H1 (cell line): ENCODE measurements around the gene CCNL2. TPM values are rescaled to one million over a fixed set of nuclear protein-coding genes. Genes with fewer than 3 reads are reported as not detected.

Experiments used
- CTCF ChIA-PET: fragments of 300-600 bp; sonication (Branson Sonifier 250); formaldehyde crosslinking; loops from one replicate; lab custom pipeline; 2021; ENCODE audit not compliant: partially characterized antibody; lab: Charles Lee
- POLR2A ChIA-PET: fragments of 300-600 bp; sonication (Branson Sonifier 250); formaldehyde crosslinking; loops from one replicate; lab custom pipeline; 2021; ENCODE audit warnings: inconsistent platforms; ENCODE audit not compliant: partially characterized antibody; lab: Charles Lee
- DNase-seq, 2 experiments: peaks; one replicate each; pipeline versions ENCODE4 v3.0.0 to v3.0.0-alpha.2; 2010 to 2022; ENCODE audit warnings: low spot score in 2 of 2, low read depth in 1 of 2, mixed read lengths in 1 of 2
- FAIRE-seq: peaks from 2 replicates; lab custom pipeline; 2011; peaks lifted over from hg19 to GRCh38; lab: Jason Lieb, UNC
- H2AFZ ChIP-seq: 2 replicates; pipeline ENCODE4 v1.8.1; 2012; ENCODE audit warnings: low read length, inconsistent platforms
- H2AK5ac ChIP-seq: 2 replicates; pipeline ENCODE4 v1.6.1; 2013; ENCODE audit warnings: low read depth, low read length
- H2BK120ac ChIP-seq: replicated peaks from 2 replicates; pipeline ENCODE3; 2013; ENCODE audit warnings: low read depth, low read length, inconsistent platforms
- H2BK12ac ChIP-seq: 2 replicates; pipeline ENCODE4 v1.6.1; 2013; ENCODE audit warnings: low read depth, low read length
- H2BK15ac ChIP-seq: 2 replicates; pipeline ENCODE4 v1.6.1; 2013; ENCODE audit warnings: low read length
- H2BK20ac ChIP-seq: 2 replicates; pipeline ENCODE4 v1.6.1; 2013; ENCODE audit warnings: low read length
- H2BK5ac ChIP-seq: 2 replicates; pipeline ENCODE4 v1.6.1; 2013; ENCODE audit warnings: low read depth, low read length
- H3K14ac ChIP-seq: 2 replicates; pipeline ENCODE4 v1.6.1; 2013; ENCODE audit warnings: inconsistent platforms; ENCODE audit not compliant: insufficient read length
- H3K18ac ChIP-seq: 2 replicates; pipeline ENCODE4 v1.6.1; 2013; ENCODE audit warnings: low read length; ENCODE audit errors: extremely low read depth
- H3K23ac ChIP-seq: 2 replicates; pipeline ENCODE4 v1.6.1; 2013; ENCODE audit warnings: inconsistent platforms; ENCODE audit not compliant: insufficient read length
- H3K23me2 ChIP-seq: 2 replicates; pipeline ENCODE4 v1.6.1; 2013; ENCODE audit warnings: low read depth, low read length
- H3K27ac ChIP-seq: 2 replicates; pipeline ENCODE4 v1.6.1; 2011; ENCODE audit warnings: low read depth, low read length, inconsistent platforms
- H3K27me3 ChIP-seq, 4 experiments: replicated peaks in 1 of 4; 1 replicate in 1 of 4; 2 replicates in 3 of 4; pipeline versions ENCODE4 v1.6.1 to v1.8.1; 2011 to 2013; ENCODE audit warnings: low read length in 3 of 4, mild to moderate bottlenecking in 3 of 4, inconsistent platforms in 2 of 4, mixed read lengths in 2 of 4, moderate library complexity in 1 of 4; ENCODE audit not compliant: control insufficient read depth in 3 of 4, insufficient read depth in 3 of 4; ENCODE audit errors: extremely low read depth in 1 of 4
- H3K36me3 ChIP-seq, 4 experiments: 2 replicates each; pipeline versions ENCODE4 v1.6.1 to v1.8.1; 2011 to 2013; ENCODE audit warnings: mild to moderate bottlenecking in 4 of 4, low read length in 3 of 4, moderate library complexity in 2 of 4, control low read depth in 1 of 4, inconsistent platforms in 1 of 4; ENCODE audit not compliant: insufficient read depth in 4 of 4, control insufficient read depth in 2 of 4
- H3K4ac ChIP-seq: replicated peaks from 2 replicates; pipeline ENCODE3; 2013; ENCODE audit warnings: low read length, low read depth, mixed read lengths, inconsistent platforms; ENCODE audit not compliant: insufficient read length
- H3K4me1 ChIP-seq, 4 experiments: replicated peaks in 1 of 4; 1 replicate in 1 of 4; 2 replicates in 3 of 4; pipeline versions ENCODE4 v1.6.1 to v1.8.1; 2011 to 2013; ENCODE audit warnings: low read length in 3 of 4, inconsistent platforms in 2 of 4, mixed read lengths in 1 of 4; ENCODE audit not compliant: insufficient read depth in 4 of 4, control insufficient read depth in 3 of 4
- H3K4me2 ChIP-seq, 2 experiments: 2 replicates each; pipeline versions ENCODE4 v1.6.1 to v1.8.1; 2011 to 2013; ENCODE audit warnings: low read depth in 2 of 2, low read length in 2 of 2, control low read depth in 1 of 2, inconsistent platforms in 1 of 2, mild to moderate bottlenecking in 1 of 2; ENCODE audit not compliant: insufficient read depth in 1 of 2
- H3K4me3 ChIP-seq, 4 experiments: fragments of 200-600, 300-600 bp in 1 of 4; sonication (generic), shearing (Covaris generic), sonication (Bioruptor Twin) in 1 of 4; 2 replicates each; pipeline versions ENCODE4 v1.5.1 to v1.8.1; 2011 to 2016; ENCODE audit warnings: low read length in 4 of 4, low read depth in 3 of 4, control low read depth in 2 of 4, inconsistent platforms in 2 of 4, mild to moderate bottlenecking in 2 of 4, mixed read lengths in 1 of 4, moderate library complexity in 1 of 4; ENCODE audit not compliant: insufficient read depth in 2 of 4; ENCODE audit errors: extremely low read depth in 1 of 4
- H3K56ac ChIP-seq: replicated peaks from 2 replicates; pipeline ENCODE3; 2013; ENCODE audit warnings: low read depth, mild to moderate bottlenecking, mixed read lengths, low read length, inconsistent platforms; ENCODE audit not compliant: insufficient read length
- H3K79me1 ChIP-seq: 2 replicates; pipeline ENCODE4 v1.6.1; 2013; ENCODE audit warnings: low read depth, low read length, control low read depth
- H3K79me2 ChIP-seq, 2 experiments: 2 replicates each; pipeline versions ENCODE4 v1.6.1 to v1.8.1; 2012 to 2013; ENCODE audit warnings: low read length in 2 of 2, mild to moderate bottlenecking in 2 of 2, inconsistent platforms in 1 of 2; ENCODE audit not compliant: insufficient read depth in 2 of 2, control insufficient read depth in 1 of 2
- H3K9ac ChIP-seq, 4 experiments: replicated peaks in 1 of 4; 1 replicate in 1 of 4; 2 replicates in 3 of 4; pipeline versions ENCODE4 v1.6.1 to v1.8.1; 2011 to 2013; ENCODE audit warnings: low read depth in 3 of 4, low read length in 3 of 4, control low read depth in 2 of 4, mild to moderate bottlenecking in 2 of 4, moderate library complexity in 2 of 4, inconsistent platforms in 1 of 4; ENCODE audit errors: extremely low read depth in 1 of 4
- H3K9me3 ChIP-seq, 2 experiments: 2 replicates each; pipeline versions ENCODE4 v1.6.1 to v1.8.1; 2012 to 2013; ENCODE audit warnings: mild to moderate bottlenecking in 2 of 2, moderate library complexity in 2 of 2, control low read depth in 1 of 2, inconsistent platforms in 1 of 2, low read depth in 1 of 2, low read length in 1 of 2, mixed read lengths in 1 of 2; ENCODE audit not compliant: insufficient read depth in 2 of 2
- H4K20me1 ChIP-seq, 2 experiments: replicated peaks in 1 of 2; 2 replicates each; pipeline versions ENCODE3 to v1.8.1; 2011 to 2013; ENCODE audit warnings: inconsistent platforms in 2 of 2, low read length in 2 of 2, mild to moderate bottlenecking in 1 of 2; ENCODE audit not compliant: insufficient read depth in 2 of 2, control insufficient read depth in 1 of 2
- H4K5ac ChIP-seq: 2 replicates; pipeline ENCODE4 v1.6.1; 2013; ENCODE audit warnings: low read length, low read depth, mixed read lengths, inconsistent platforms; ENCODE audit not compliant: insufficient read length
- H4K8ac ChIP-seq: 2 replicates; pipeline ENCODE4 v1.8.0; 2013; ENCODE audit warnings: mild to moderate bottlenecking, moderate library complexity, low read length, inconsistent platforms; ENCODE audit not compliant: insufficient read depth; ENCODE audit errors: extremely low read depth
- H4K91ac ChIP-seq: replicated peaks from 2 replicates; pipeline ENCODE3; 2013; ENCODE audit warnings: low read length, mixed read lengths, inconsistent platforms; ENCODE audit not compliant: insufficient read length
- ATF2 ChIP-seq: IDR thresholded peaks from 2 replicates; pipeline ENCODE4 v1.6.1; 2012; ENCODE audit warnings: low read length, inconsistent platforms
- BACH1 ChIP-seq: IDR thresholded peaks from 2 replicates; pipeline ENCODE4 v1.6.1; 2012; ENCODE audit warnings: low read length, improper control_type of control experiment
- KDM5A ChIP-seq: fragments of 200-600 bp; IDR thresholded peaks from 2 replicates; pipeline ENCODE4 v1.7.1; 2012; ENCODE audit warnings: mild to moderate bottlenecking, low read length, inconsistent platforms, mixed read lengths
- MAFK ChIP-seq: IDR thresholded peaks from 2 replicates; pipeline ENCODE4 v1.6.1; 2012; ENCODE audit warnings: low read depth, mild to moderate bottlenecking, improper control_type of control experiment, low read length
- POLR2A ChIP-seq, 2 experiments: IDR thresholded peaks; 1 replicate in 1 of 2; 2 replicates in 1 of 2; pipeline ENCODE4 v1.6.1; 2011; ENCODE audit warnings: low read depth in 2 of 2, low read length in 2 of 2, mild to moderate bottlenecking in 2 of 2; ENCODE audit errors: control extremely low read depth in 1 of 2
- SP1 ChIP-seq: IDR thresholded peaks from 2 replicates; pipeline ENCODE4 v1.6.1; 2011; ENCODE audit warnings: low read depth, low read length
- SP2 ChIP-seq: IDR thresholded peaks from 2 replicates; pipeline ENCODE4 v1.6.1; 2012; ENCODE audit warnings: mild to moderate bottlenecking, low read length, inconsistent platforms
- TBP ChIP-seq: IDR thresholded peaks from 2 replicates; pipeline ENCODE4 v1.6.1; 2011; ENCODE audit warnings: low read depth, low read length, improper control_type of control experiment
- TEAD4 ChIP-seq: IDR thresholded peaks from 2 replicates; pipeline ENCODE4 v1.6.1; 2012; ENCODE audit warnings: low read depth, low read length, inconsistent platforms, mixed read lengths
- WGBS, 2 experiments: shearing (Covaris generic) in 1 of 2; methylation state at CpG; one replicate each; pipeline versions ENCODE4 v1.1.6 to v1.1.7; 2013 to 2015; ENCODE audit warnings: low lambda C conversion rate in 2 of 2, mixed read lengths in 2 of 2, inconsistent platforms in 1 of 2, low coverage in 1 of 2, missing lambda C conversion rate in 1 of 2; ENCODE audit not compliant: insufficient replicate concordance in 2 of 2, insufficient coverage in 1 of 2, insufficient read length in 1 of 2; ENCODE audit errors: extremely low coverage in 1 of 2, missing lambda C conversion rate in 1 of 2; 5-methylcytosine and 5-hydroxymethylcytosine counted together
- polyA plus RNA-seq, 7 experiments: library from polyadenylated mRNA; depleted of rRNA in 3 of 7; stranded (reverse) in 5 of 7; unstranded in 2 of 7; fragments of >200 nt in 5 of 7; fragments of 200-250 nt in 2 of 7; gene quantifications; 1 replicate in 5 of 7; 2 replicates in 1 of 7; 4 replicates in 1 of 7; pipeline versions ENCODE4 v1.2.1 to v1.2.3, GENCODE V29; 2011 to 2013; ENCODE audit warnings: missing spikeins in 2 of 7, mixed read lengths in 2 of 7
- total RNA-seq: library from RNA; stranded (reverse); fragmentation: NEBNext Ultra II Directional; extraction: Animal tissue kit (Norgen Biotek cat#: 25700); gene quantifications from 2 replicates; pipeline ENCODE4 v1.2.1, GENCODE V29; 2021

The CCNL2 gene
- total and polyA plus RNA-seq, 2 of the 8 experiments (the other 6 are each of a cell fraction or from before 2014, with no cell fraction given): 79.8 to 120 TPM

GRCh38 chr1:1421907-1422464 is 22.9 kb upstream of the CCNL2 start:
- H3K18ac ChIP-seq: 0 out of 2 replicates have a peak overlapping the region, but pooled peaks have one; percentile 51
- H3K56ac ChIP-seq: no peak overlapping the region
- no peaks in the 10 kb centered on the region for H3K36me3 ChIP-seq
- H3K79me2 ChIP-seq: no peaks in the 10 kb centered on the region
- WGBS, 2 experiments: 91% methylated on average over 6 of the region's 7 CpGs; no CpG with 5 or more reads in 1 of the 2 experiments
- no peaks in the 10 kb centered on the region for H3K79me1 ChIP-seq
- H2BK12ac ChIP-seq: peak overlapping the region; percentile 40; the same call in 1 of the 2 replicates
- no peak overlapping the region for H4K5ac ChIP-seq
- H3K9ac ChIP-seq: no peak overlapping the region
- FAIRE-seq (no peak), DNase-seq (no peak)
- H3K23me2 ChIP-seq: peaks cover 10% of the 10 kb centered on the region; the same call in 1 of the 2 replicates
- no peaks in the 10 kb centered on the region; a peak in 2 of 7 replicates for H3K27me3 ChIP-seq
- no peak overlapping the region for H4K91ac ChIP-seq
- H4K8ac ChIP-seq: no peak overlapping the region
- no peak overlapping the region for H2BK120ac ChIP-seq
- peak overlapping the region; percentile 77 for H2BK5ac ChIP-seq
- H3K4me1 ChIP-seq: peaks cover 0 to 41% (median 33%) of the 10 kb centered on the region in 4 experiments; a peak in 6 of 7 replicates
- H2AK5ac ChIP-seq: peak overlapping the region; percentile 54; the same call in 1 of the 2 replicates
- H2AFZ ChIP-seq: no peak overlapping the region
- ChIA-PET CTCF (interaction anchor here (1.6 to 2.9 kb wide), 2 partner anchors 16 to 19 kb away, joined by 4 to 12 read pairs; no protein-coding TSS in a partner anchor), POLR2A (interaction anchor here (0.6 to 22.9 kb wide), 6 partner anchors 11 to 36 kb away, joined by 3 to 515 read pairs (median 6); partner anchors contain the start of genes CCNL2, MRPL20 and VWA1)
- no peak overlapping the region for H3K4me3 ChIP-seq
- H4K20me1 ChIP-seq: no peaks in the 10 kb centered on the region
- H3K9me3 ChIP-seq: no peaks in the 10 kb centered on the region
- peak overlapping the region; percentile 24; the same call in 1 of the 2 replicates for H2BK20ac ChIP-seq
- H2BK15ac ChIP-seq: no peak overlapping the region
- TF ChIP-seq TBP (no peak), ATF2 (no peak), SP1 (no peak), POLR2A (IDR thresholded peaks at IDR 0.05; ENCODE audit: control extremely low read depth in 1 of 2, low read depth in 2 of 2, low read length in 2 of 2) (no peak), TEAD4 (no peak), MAFK (no peak), SP2 (no peak), KDM5A (no peak), BACH1 (no peak)
- no peak overlapping the region for H3K23ac ChIP-seq
- 0 out of 2 replicates have a peak overlapping the region, but pooled peaks have one; percentile 2 for H3K27ac ChIP-seq
- H3K4me2 ChIP-seq: peak overlapping the region in 1 of 2 experiments; percentile 27; a peak in 1 of 4 replicates
- H3K4ac ChIP-seq: no peak overlapping the region
- H3K14ac ChIP-seq: no peak overlapping the region
